K562 (cell line): ENCODE results near the gene UGT1A5. TPM values are rescaled to one million over a fixed set of nuclear protein-coding genes. Genes with fewer than 3 reads are reported as not detected.

ENCODE experiments used
- CBX2 ChIP-seq: fragments of 200-600 bp; sonication (generic); IDR thresholded peaks from one replicate; pipeline ENCODE4 v1.6.1; 2012; ENCODE audit warnings: mild to moderate bottlenecking, low read length, inconsistent platforms; ENCODE audit not compliant: insufficient read depth, poor library complexity, severe bottlenecking
- HDGF ChIP-seq: fragments of 450-650 bp; IDR thresholded peaks from 2 replicates; pipeline ENCODE4 v1.6.1; 2016
- HEY1 ChIP-seq: fragments of 250-450 bp; sonication (Bioruptor Pico); IDR thresholded peaks from 2 replicates; pipeline ENCODE4 v1.5.0; 2020; ENCODE audit warnings: mild to moderate bottlenecking, moderate library complexity, borderline replicate concordance
- KAT8 ChIP-seq: fragments of 450-650 bp; IDR thresholded peaks from 2 replicates; pipeline ENCODE4 v1.6.1; 2016; ENCODE audit warnings: low read depth, mild to moderate bottlenecking
- KLF6 ChIP-seq: fragments of 250-450 bp; sonication (Bioruptor Pico); IDR thresholded peaks from 2 replicates; pipeline ENCODE4 v1.4.0; 2020; ENCODE audit warnings: mild to moderate bottlenecking, moderate library complexity, borderline replicate concordance
- LCOR ChIP-seq: sonication (generic); formaldehyde crosslinking; IDR thresholded peaks from 2 replicates; pipeline ENCODE4 v1.8.0; 2022; ENCODE audit warnings: mild to moderate bottlenecking, missing genetic modification reagents
- NKRF ChIP-seq: fragments of 450-650 bp; IDR thresholded peaks from 2 replicates; pipeline ENCODE4 v1.6.1; 2016; ENCODE audit warnings: borderline replicate concordance
- NONO ChIP-seq, 2 experiments: fragments of 200-400 bp in 1 of 2; fragments of 450-650 bp in 1 of 2; formaldehyde crosslinking in 1 of 2; IDR thresholded peaks; 2 replicates each; pipeline ENCODE4 v1.6.1; 2017; ENCODE audit warnings: low read depth in 2 of 2, mild to moderate bottlenecking in 2 of 2, moderate library complexity in 2 of 2, low read length in 1 of 2
- POLR2H ChIP-seq: IDR thresholded peaks from 2 replicates; pipeline ENCODE4 v1.6.1; 2016; ENCODE audit warnings: missing genetic modification characterization, low read depth, mild to moderate bottlenecking, control low read depth, missing compliant biosample characterization, moderate library complexity
- RBM17 ChIP-seq: fragments of 200-400 bp; formaldehyde crosslinking; IDR thresholded peaks from 2 replicates; pipeline ENCODE4 v1.6.1; 2017; ENCODE audit warnings: low read depth, mild to moderate bottlenecking, low read length, borderline replicate concordance
- SAP30 ChIP-seq: fragments of 200-600 bp; sonication (generic); IDR thresholded peaks from 2 replicates; pipeline ENCODE4 v1.6.1; 2012; ENCODE audit warnings: borderline replicate concordance, low read depth, mild to moderate bottlenecking, moderate library complexity, low read length, control low read depth, inconsistent platforms; ENCODE audit not compliant: insufficient read depth, poor library complexity, severe bottlenecking
- SMAD3 ChIP-seq: fragments of 450-650 bp; formaldehyde crosslinking; conservative IDR thresholded peaks from 2 replicates; pipeline ENCODE4 v1.4.0; 2020; ENCODE audit warnings: mild to moderate bottlenecking
- SMARCB1 ChIP-seq: IDR thresholded peaks from 2 replicates; pipeline ENCODE4 v1.6.1; 2011; ENCODE audit warnings: improper control_type of control experiment, low read depth; ENCODE audit not compliant: insufficient read length
- TAF1 ChIP-seq: IDR thresholded peaks from 2 replicates; pipeline ENCODE4 v1.6.1; 2011; ENCODE audit warnings: mild to moderate bottlenecking, low read length, moderate library complexity; ENCODE audit not compliant: insufficient read depth, control insufficient read depth, severe bottlenecking; ENCODE audit errors: extremely low read depth
- USF2 ChIP-seq: sonication (generic); formaldehyde crosslinking; IDR thresholded peaks from 2 replicates; pipeline ENCODE4 v1.5.0; 2020; ENCODE audit warnings: missing genetic modification reagents
- ZBTB43 ChIP-seq: sonication (generic); formaldehyde crosslinking; IDR thresholded peaks from 2 replicates; pipeline ENCODE4 v1.8.0; 2023; ENCODE audit warnings: mild to moderate bottlenecking, missing genetic modification reagents
- polyA plus RNA-seq, 8 experiments: library from polyadenylated mRNA; depleted of rRNA in 4 of 8; stranded (reverse) in 5 of 8; unstranded in 3 of 8; fragments of >200 nt; fragmentation: Nextera tagmentation in 2 of 8; fragmentation: Illumina TruSeq in 1 of 8; extraction: Ambion mirVana in 2 of 8; extraction: Trizol in 1 of 8; gene quantifications; 2 replicates each; pipeline versions ENCODE4 v1.2.1 to v1.2.3, GENCODE V29; 2011 to 2014; ENCODE audit warnings: inconsistent platforms in 1 of 8, missing spikeins in 1 of 8
- total RNA-seq, 7 experiments: library from RNA; depleted of rRNA in 6 of 7; stranded (reverse); fragments of >200 nt in 6 of 7; fragmentation: Illumina TruSeq in 2 of 7; extraction: Trizol in 2 of 7; gene quantifications; 2 replicates each; pipeline versions ENCODE4 v1.2.1 to v1.2.3, GENCODE V29; 2011 to 2021; ENCODE audit warnings: low replicate concordance in 1 of 7

The UGT1A5 gene
- total and polyA plus RNA-seq, 9 of the 15 experiments (the other 6 are each of a cell fraction or from before 2014, with no cell fraction given): not detected

GRCh38 chr2:233799716-233800115, 87.0 kb downstream of the UGT1A5 start (continued):
- TF ChIP-seq NKRF (no peak), LCOR (CRISPR knock-in tag) (no peak), KAT8 (no peak), CBX2 (no peak), SMARCB1 (no peak), KLF6 (CRISPR knock-in tag) (no peak), TAF1 (no peak), SAP30 (no peak), USF2 (no peak), ZBTB43 (CRISPR knock-in tag) (no peak), POLR2H (no peak), RBM17 (no peak), HEY1 (CRISPR knock-in tag) (no peak), SMAD3 (CRISPR knock-in tag) (no peak), NONO (IDR thresholded peaks at IDR 0.05; ENCODE audit: low read depth in 2 of 2, low read length in 1 of 2) (no peak), HDGF (no peak)
